Middle frontal gyrus (tissue), 1 donor: ENCODE data around the gene SEC14L2.
"Not testable (repeated sequence)": the region's sequence is repeated elsewhere in the genome, so short reads cannot be mapped to it uniquely, and the experiment has no call there.

Source experiments
- DNase-seq: peaks from one replicate; pipeline ENCODE4 v3.0.0-alpha.2; 2015; ENCODE audit warnings: low spot score; ENCODE audit errors: extremely low spot score

Gene SEC14L2

GRCh38 chr22:30426388-30427353 lies 29.9 kb downstream of the SEC14L2 start:
- peak; percentile 65 for DNase-seq

GRCh38 chr22:30427871-30428270 lies 31.1 kb downstream of the SEC14L2 start:
- DNase-seq: no peak

GRCh38 chr22:30429887-30430286 lies 33.1 kb downstream of the SEC14L2 start:
- DNase-seq: no peak

GRCh38 chr22:30430933-30431332 lies 34.1 kb downstream of the SEC14L2 start:
- DNase-seq: no peak

- no peak for DNase-seq
Measured at GRCh38 chr22:30432096-30432495, 35.3 kb downstream of the SEC14L2 start.

- DNase-seq: no peak
Measured at GRCh38 chr22:30432520-30432919, 35.7 kb downstream of the SEC14L2 start.

GRCh38 chr22:30433227-30433626 lies 36.4 kb downstream of the SEC14L2 start:
- no peak for DNase-seq

GRCh38 chr22:30433773-30434172 lies 37.0 kb downstream of the SEC14L2 start:
- no peak for DNase-seq

GRCh38 chr22:30434843-30435242 lies 38.0 kb downstream of the SEC14L2 start:
- no peak for DNase-seq

GRCh38 chr22:30435674-30436126 lies 38.9 kb downstream of the SEC14L2 start:
- no peak for DNase-seq

- DNase-seq: no peak
Measured at GRCh38 chr22:30436196-30436595, 39.4 kb downstream of the SEC14L2 start.

GRCh38 chr22:30438559-30438958 lies 41.7 kb downstream of the SEC14L2 start:
- no peak for DNase-seq

- no peak for DNase-seq
Measured at GRCh38 chr22:30439226-30439625, 42.4 kb downstream of the SEC14L2 start.

GRCh38 chr22:30439836-30440235 lies 43.0 kb downstream of the SEC14L2 start:
- DNase-seq: no peak

- DNase-seq: no peak
Measured at GRCh38 chr22:30441088-30441487, 44.3 kb downstream of the SEC14L2 start.

- DNase-seq: no peak
Measured at GRCh38 chr22:30444632-30445437, 48.0 kb downstream of the SEC14L2 start.

GRCh38 chr22:30445438-30446145 lies 48.8 kb downstream of the SEC14L2 start:
- no peak for DNase-seq

- DNase-seq: no peak
Measured at GRCh38 chr22:30447656-30448055, 50.8 kb downstream of the SEC14L2 start.

- not testable (repeated sequence) for DNase-seq
Measured at GRCh38 chr22:30451488-30451887, 54.7 kb downstream of the SEC14L2 start.

GRCh38 chr22:30452861-30453260 lies 56.0 kb downstream of the SEC14L2 start:
- no peak for DNase-seq

GRCh38 chr22:30453731-30454510 lies 57.1 kb downstream of the SEC14L2 start:
- no peak for DNase-seq
